NCI-H524 treated with DMSO at 0.1 percent for 48 hours (cell line): ENCODE data around the gene RETREG3.
"Not testable (repeated sequence)": the region's sequence is repeated elsewhere in the genome, so short reads cannot be mapped to it uniquely, and the experiment has no call there.

ENCODE experiments used
- DNase-seq: peaks from one replicate; lab custom pipeline; 2025; lab: John Stamatoyannopoulos, UW

RETREG3 gene

DNA sequence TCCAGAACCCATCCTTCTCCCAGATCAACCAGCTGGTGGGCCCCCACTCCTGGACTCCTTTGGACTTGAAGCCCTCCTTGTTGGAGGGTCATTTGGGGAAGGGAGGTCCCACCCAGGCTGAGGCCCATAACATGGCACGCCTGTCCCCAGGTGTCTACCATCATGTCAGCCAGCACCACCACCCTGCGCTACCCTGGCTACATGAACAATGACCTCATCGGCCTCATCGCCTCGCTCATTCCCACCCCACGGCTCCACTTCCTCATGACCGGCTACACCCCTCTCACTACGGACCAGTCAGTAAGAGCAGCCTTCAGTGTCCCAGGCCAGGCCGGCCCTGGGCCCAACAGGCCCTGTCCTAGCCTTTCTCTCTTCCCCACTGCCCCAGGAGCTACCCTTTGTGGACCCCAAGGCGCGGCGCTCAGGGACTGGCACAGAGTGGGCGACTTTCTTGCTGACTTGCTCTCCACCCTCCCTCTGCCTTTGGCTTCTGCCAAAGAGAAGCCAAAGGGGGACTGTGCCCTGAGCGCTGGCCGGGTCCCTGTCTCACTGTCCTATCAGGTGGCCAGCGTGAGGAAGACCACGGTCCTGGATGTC is 4.6 kb upstream of the RETREG3 start:
- DNase-seq: no peak

DNA sequence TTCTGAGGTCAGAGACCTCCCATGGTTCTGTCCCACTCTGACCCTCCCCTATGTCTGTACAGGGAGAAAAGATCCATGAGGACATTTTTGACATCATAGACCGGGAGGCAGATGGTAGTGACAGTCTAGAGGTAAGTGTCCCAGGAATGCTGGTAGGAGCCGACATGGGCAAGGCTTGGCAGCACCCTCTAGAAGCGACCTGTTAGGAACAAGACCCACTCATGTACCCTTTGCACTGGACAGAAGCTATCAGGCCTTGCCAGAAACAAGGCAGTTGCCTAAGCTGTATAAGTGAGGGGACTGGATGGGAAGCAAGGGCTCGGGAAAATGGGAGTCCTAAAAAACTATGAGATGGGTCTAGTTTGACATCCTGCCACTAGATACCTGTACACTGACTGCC is 2.8 kb upstream of the RETREG3 start:
- DNase-seq: no peak

DNA sequence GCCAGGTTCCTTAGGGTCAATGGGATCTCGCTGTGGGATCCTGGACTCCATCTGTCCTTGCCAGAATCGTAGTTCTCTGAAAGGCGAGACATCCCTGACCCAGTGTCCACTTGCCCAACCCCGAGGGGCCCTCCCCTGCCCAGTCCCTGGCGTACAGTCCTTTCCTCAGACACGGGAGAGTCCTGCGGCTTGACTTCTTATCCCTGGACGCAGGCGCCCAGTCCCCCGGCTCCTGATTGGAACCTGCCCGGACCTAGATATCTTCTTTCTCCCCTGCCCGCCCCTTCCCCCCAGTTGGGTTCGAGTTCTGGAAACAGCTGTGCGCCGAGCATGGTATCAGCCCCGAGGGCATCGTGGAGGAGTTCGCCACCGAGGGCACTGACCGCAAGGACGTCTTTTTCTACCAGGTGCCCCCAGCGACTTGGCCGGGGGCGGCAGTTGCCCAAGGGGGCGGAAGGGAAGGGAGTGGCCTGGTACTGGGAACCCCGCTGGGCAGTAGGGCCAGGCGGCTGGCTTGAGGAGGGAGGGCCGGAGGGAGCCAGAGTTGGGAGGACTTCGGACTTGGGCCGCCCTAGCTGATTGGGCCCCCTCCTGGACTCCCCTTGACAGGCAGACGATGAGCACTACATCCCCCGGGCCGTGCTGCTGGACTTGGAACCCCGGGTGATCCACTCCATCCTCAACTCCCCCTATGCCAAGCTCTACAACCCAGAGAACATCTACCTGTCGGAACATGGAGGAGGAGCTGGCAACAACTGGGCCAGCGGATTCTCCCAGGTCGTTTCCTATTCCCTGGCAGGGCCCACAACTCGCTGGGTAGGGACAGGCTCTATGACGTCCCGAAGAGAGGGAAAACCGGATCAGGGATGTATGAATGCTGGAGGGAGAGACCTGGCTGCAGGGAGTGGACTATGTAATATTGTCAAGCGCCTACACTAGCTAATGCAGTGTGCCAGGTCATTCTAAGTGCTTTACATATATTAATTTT is 934 bp upstream of the RETREG3 start:
- not testable (repeated sequence) for DNase-seq

DNA sequence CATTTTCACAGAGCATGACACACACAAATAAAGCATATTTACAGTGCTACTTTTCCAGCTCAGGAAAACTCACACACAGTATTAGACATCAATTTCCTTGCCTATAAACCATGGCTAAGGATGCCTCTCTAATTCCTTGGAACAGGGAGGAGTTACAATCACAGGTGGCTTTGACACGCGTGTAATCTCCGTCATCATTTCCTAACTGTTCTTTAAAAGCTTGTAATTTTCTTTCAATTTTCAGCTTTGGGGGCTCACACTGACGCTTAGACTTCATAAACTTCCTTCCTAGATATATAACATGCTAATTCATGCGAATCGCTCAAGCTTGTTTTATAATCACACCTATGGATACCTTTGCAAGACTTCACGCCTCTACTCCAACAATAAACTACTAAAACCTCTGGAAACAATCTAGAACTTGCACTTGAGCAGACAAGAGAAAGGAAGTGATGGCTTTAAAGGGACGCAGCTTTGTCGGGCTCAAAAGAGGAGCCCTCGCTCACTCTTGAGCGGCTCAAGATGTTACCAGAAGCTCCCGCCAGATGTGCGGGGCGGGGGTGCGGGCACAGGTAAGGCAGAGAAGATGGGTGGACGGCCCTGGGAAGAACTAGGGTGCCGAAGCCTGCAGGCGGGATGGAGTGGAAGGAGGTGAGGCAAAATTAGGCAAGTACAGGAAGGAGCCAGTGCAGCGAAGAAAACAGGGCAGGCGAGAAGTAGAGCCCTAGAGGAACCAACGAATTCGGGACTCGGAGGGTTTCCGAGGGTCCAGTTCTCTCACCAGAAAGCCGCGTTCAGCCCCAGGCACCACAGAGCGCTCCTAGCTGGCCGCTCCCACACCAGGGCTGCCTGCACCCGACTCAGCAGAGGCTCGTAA is 631 bp downstream of the RETREG3 start:
- DNase-seq: no peak

DNA sequence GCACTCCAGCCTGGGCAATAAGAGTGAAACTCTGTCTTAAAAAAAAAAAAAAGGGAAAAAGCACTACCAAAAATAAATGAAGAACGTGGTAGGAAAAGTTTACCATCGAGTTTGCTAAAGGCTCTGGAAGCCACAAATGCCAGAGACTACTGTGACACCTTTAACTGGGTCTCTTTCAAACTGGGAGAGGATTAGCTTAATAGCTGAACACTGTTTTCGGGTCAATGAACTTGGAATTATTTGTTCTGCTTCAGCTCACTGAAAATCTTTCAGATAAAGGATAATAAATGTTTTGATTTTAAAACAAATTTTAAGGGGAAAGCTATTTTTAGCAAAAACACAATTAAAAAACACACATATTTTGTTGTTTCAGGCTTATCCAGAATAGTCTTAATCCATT is 1.4 kb downstream of the RETREG3 start:
- no peak for DNase-seq

DNA sequence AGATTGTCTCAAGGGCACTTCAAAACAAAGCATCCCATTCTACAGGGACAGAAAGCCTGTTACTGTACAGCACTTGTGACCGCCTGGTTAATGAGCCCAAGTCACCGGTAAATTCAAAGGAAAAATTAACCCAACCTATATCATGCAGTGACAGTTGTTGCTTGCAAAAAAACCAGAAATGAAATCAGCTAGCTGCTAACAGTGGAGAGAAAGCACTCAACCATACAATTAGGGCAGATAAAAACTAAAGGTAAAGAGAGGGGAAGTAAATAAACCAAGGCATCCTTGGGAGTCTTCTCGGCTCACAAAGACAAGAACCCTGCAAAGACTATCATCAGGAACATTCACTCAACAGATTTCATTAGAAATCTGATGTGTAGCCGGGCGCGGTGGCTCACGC is 5.9 kb downstream of the RETREG3 start:
- peak; percentile 54 for DNase-seq

DNA sequence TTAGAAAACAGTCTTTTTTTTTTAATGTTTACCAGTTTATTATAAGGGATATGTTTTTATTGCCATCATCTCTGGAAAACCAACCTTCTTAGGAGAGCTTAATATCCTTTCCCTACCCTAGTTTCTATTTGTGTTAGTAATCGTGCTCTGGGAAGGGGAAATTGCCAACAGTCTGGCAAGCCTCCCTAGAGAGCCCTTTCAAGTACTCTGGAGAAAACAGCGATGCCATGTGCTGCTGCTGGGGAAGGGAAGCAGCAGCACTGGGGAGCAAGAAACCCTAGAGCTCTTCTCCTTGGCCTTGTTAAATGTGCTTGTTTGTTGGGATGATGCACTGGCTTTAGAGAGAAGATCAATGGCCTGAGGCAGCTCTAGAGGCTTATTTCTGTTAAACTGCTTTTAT is 10.3 kb downstream of the RETREG3 start:
- peak; percentile 63 for DNase-seq

DNA sequence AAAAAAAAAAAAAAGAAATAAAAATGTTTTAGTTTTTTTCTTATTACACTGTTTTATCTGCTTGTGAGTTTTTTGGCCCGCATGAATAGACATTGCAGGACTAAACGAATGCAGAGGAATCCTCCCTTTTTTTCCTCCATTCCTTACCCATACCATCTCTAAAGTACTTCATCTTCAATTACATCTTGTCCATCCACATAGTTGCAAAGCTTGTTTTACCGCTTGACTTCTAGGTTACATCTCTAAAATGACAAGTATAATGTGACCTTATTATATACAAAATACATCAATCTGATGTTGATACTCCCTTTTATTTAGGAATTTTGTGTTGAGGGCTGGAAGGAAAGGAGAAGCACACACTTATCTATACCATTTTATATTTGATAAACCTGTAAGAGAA is 12.8 kb downstream of the RETREG3 start:
- no peak for DNase-seq

DNA sequence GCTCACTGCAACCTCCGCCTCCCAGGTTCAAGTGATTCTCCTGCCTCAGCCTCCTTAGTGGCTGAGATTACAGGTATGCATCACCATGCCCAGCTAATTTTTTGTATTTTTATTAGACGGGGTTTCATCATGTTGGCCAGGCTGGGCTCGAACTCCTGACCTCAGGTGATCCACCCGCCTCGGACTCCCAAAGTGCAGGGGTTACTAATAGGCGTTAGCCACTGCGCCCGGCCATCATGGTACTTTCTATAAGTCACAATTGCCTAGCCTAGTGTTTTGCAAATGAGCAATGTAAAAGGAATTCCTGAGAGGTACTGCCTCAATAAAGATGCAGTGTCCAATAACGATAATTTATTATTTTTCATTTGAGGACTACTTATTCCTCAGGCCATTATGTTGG is 17.8 kb downstream of the RETREG3 start:
- DNase-seq: no peak

DNA sequence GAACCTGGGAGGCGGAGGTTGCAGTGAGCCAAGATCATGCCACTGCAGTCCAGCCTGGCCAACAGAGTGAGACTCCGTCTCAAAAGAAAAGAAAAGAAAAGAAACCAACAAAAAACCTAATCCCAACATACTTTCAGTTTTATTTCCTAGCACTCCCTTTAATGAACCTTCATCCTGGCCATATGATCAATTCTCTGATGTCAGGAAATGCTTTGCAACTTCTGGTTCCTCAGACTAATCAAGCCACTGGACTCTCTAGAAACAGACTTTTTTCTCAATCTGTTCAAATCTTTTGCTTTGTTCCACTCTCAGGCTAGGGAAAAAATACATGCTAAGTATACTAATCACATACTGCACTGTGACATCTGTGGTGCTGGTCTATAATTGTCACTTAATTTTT is 18.3 kb downstream of the RETREG3 start:
- no peak for DNase-seq

DNA sequence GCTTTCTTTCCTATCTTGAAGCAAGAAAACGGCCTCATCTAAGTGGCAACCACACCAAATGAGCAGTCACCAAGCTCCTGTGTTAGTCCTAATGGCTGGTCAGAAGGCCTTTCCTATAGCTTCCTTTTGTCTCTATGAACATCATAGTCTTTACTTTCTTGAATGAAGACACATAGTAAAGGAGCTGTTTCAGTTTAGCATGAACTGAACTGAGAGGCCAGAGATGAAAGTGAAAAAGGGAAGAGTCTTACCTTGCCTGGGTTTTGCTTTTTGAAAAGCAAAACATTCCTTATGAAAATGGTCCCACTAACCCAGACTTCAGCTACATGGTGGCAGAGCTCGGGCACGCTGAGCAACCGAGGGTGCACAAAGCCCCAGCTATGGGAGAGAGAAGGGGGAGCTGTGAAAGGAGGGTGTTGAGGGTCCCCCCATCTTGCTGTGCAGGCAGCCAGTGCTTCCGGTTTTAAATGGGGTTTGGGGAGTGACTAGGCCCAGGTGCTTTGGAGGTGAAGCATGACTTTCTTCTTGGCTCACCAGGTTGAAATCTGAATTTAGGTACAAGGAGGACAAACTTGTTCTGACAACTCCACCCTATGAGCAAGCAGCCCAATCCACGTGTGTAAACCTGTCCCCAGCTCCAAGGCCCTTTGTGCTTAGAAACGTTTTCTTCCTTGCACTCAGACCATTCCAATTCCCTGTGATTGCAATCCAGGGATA is 22.5 kb downstream of the RETREG3 start:
- no peak for DNase-seq

DNA sequence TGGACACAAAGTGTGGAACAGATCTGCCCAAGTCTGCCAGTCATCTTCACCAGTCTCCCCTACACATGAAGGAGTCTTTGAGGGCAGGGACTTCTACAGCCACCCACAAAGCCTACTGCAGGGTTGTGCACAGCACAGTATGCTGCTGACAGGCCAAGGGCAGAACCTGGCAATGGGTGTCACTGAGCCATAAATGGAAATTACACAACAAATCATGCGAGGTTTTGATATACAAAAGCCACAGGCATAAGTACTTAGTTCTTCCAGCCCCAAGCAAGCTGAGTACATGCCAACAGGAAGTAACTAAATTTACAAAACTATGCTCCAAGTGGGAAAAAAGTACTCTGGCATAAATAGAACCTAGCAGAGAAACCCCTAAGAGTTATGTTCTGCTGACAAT is 23.8 kb downstream of the RETREG3 start:
- DNase-seq: no peak

DNA sequence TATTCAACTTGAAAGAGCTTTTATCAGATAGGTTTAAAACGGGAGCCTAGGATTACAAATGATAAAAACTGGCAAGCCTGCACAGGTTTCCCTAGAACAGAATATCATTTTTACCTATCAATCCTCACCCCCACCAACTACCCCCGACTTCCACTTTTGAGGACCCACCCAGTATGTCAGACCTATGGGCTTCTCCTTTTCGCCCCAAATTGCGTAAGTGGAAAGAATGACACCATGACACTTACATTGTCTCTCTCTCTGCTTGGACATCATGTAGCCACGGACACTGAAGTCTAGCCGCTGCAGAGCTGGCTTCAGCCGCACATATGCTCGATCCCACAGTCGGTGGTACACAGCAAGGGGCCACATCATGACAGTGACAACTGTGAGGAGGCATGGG is 24.3 kb downstream of the RETREG3 start:
- DNase-seq: no peak

DNA sequence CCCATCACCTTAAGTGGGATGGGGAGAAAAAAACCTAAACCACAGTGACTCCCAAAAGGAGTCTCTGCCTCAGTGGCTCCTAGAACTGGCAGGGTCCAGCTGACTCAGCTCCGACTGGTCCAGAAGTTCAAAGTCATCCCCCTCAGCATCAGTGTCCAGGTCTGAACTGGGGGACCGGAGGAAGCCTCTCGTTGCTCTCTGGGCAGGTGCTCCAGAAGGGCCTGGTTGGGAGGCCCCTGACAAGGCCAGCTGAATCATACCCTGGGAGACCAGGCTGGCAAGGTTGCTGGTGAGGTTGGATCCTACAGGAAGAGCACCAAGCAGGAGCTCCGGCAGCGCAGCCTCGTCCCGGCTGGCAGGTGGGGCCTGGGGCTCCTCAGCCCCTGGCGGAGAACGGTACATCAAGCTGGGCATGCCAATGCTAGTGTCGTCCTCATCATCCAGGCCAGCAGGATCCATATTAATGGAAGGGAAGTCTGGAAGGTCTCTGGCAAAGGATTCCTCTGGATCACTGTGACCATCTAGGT is 27.4 kb downstream of the RETREG3 start:
- no peak for DNase-seq

DNA sequence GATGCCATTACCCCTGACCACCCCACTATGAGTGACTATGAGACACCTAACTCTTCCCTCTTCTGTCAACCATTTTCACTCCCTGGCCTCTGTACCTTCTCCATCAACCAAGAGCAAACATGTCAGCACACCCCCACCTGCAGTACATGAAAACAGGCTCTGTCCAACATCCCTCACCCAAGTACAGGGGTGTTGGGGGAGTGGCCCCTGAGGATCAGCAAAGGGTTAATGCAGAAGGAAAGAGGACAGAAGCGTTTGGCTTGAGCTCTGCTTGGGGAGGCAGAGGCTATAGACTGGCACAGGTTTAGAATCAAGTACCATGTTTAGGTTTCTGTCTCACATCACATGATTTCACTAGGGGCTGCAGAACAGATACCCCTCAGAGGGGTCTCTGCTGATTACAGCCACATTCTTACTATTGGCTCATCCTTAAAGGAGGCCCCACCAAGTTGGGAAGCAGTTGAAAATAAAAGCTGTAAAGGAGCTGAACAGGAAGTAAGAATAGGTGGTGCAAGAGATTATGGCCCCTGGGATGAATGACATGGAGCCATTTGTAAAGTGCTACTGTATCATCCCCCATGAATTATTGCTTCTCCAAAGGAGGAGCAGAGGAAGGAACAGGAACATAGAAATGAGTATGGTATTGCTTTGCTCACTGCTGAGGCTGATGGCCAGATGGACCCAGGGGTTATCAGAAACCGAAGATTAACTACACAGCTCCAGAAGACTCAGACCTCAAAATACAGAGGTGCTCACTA is 29.2 kb downstream of the RETREG3 start:
- DNase-seq: no peak

DNA sequence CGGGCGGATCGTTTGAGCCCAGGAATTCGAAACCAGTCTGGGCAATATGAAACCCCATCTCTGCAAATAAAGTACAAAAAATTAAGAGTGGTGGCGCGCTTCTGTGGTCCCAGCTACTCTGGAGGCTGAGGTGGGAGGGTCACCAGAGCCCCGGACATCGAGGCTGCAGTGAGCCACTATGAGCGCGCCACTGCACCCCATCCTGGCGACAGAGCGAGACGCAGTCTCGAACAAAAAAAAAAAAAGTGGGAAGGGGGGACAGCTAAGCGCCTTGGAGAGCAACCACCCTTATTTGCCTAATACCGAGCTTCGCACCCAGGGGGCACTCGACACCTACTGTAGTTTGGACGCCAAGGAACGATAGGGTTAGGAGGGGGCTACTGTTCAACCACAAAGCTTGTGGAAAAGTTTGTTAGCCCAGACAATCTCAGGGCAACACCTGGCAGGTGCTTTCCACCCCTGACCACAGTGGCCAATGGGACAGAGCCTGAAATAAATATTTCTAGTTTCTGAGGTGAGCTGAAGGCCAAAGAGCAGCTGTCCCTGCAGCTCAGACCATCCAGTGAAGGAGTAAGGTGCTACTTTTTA is 30.8 kb downstream of the RETREG3 start:
- DNase-seq: peak; percentile 23

DNA sequence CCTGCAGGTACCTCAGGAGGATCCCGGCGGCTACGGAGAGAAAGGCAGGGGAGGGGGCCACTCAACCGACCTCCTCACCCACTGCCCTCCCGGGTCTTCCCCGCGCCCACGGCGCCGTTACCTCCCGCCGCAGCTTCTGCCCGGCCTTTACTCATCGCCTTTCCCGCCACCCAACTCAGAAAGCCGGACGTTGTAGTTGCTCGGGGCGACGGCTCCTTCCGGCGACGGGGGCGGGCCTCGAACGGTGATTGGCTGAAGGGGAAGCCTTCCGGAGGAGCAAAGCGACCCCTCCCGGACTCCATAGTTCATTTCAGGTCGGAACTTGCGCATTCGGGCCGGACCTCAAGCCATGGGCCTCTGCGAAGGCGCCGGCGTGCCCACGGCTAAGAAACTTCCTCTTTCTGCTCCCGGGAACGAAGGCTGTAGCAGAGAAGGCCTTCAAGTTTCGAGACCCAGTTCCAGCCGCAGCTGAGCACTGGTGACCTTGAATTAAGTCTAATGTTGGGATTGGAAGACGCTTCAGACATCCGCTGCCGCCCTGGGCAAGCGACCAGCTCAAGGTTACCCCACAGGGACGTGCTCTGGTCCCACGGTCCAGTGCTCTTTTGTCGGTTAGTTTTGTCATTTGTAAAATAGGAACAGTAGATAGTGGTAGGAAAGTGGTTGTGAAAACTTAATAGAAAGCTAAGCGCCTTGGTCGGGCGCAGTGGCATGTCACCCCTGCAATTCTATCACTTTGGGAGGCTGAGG is 31.5 kb downstream of the RETREG3 start, which contains the start of gene PSMC3IP:
Gene PSMC3IP (minus strand): TSS at position 198 of the 750 bp plus-strand sequence. CDS start 43 bp downstream, at position 155.
- peak; percentile 78 for DNase-seq

DNA sequence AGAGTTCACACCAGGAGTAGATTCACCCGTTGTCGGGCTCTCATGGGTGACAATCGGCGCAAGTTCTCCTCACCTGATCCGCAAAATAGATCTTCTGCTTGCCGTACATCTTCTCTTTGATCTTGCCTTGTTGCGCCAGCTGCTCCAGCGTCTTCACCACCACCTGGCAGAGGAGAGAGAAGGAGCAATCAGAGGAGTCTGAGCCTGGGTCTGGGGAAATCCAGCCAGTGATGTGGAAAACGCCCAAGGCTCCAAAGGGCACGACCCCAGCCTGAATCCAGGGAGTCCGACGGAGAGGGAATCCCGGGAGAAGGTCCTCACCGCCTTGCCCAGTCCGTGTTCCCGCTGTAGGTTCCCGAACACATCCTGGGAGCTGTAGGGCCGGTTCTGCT is 32.0 kb downstream of the RETREG3 start:
- no peak for DNase-seq

DNA sequence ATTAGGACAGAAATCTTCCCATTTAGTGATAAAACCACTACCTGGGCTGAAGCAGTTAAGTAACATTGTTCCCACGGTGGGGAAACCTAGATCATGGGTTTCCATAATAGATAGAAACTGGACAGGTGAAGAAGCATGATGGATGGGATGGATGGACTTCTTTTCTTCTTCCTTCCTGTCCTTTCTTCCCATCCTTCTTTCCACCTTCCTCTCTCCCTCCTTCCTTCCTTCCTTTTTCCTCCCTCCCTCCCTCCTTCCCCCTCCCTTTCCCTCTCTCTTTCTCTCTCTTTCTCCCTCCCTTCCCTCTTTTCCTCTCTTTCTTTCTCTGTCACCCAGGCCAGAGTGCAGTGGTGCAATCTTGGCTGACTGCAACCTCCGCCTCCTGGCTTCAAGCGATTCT is 34.7 kb downstream of the RETREG3 start:
- DNase-seq: no peak

DNA sequence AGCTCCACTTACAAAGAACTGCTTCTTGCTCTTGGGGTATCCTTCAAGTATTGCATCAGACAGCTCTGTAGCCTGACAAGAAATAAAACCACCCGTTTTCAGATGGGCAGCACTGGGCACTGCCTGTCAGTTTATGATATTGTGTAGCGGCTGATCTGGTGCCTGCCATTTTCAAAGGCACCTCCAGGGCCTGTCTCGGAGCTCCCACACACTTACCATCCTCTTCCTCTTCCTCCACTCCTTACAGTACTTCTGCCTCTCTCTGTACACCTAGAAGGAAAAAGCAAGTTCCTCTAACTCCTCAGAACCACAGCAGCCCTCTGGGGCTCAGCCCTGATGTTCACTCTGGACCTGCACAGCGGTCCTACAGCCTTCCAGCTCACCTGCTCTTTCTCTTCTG is 36.1 kb downstream of the RETREG3 start:
- DNase-seq: no peak
